IPS-11a (cell line): Measurements from ENCODE around the gene PLCH2.

Experiments
- H3K4me3 ChIP-seq: one replicate; pipeline ENCODE4 v1.5.1; 2013; ENCODE audit warnings: low read depth, low read length, control low read depth

Gene PLCH2

DNA sequence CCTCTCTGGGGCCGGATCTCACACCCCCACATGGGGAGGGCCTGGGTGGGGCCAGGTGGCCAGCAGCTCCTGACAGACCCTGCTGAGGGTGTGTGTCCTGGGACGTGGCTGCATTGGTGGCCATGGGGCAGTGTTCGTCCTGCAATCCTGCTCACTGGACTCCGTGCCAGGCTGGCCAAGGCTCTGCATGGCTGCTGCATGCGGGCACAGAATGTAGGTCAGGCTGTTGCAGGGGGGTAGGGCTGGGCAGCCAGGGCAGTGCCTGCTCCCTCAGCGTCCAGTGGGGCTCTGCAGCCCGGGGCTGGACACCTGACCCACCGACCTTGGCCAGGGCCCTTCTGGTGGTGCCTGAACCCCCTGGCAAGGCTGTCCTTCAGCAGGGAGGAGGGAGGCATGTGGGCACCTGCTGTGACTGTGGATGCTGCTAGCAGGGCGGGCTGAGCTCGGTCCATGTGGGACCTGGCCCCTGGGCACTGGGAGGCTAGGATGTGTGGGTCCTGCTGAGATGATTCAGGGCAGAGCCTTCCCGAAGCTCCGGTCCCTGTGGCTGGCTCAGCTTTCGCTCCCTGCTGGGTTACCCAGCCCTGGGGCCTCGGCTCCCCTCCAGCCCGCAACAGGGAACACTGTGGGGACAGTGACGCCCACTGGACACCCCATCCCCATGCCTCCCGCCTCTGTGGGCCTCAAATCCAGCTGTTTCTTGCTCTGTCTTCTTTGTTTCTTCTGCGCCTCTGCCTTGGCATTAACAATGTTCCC, 14.9 kb upstream of the PLCH2 start:
- no peak overlapping the region for H3K4me3 ChIP-seq

DNA sequence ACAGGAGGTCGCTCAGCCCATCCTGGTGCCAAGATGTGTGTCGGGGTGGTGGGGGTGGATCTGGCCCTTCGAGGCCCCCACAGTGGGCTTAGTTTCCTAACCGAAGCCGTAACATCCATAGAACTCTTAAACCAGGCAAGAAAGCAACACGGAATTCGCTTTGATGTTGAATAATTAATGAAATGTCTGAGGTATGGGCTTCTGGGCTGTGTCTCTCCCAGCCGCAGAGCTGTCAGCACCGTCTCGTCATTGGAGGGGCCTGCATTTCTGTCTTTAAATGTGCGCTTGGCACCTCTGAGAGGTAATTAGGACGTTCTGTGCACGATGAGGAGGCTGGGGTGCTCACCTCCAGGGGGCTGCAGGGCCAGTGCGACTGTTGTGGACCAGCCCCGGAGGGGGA, 13.3 kb upstream of the PLCH2 start:
- no peak overlapping the region for H3K4me3 ChIP-seq

DNA sequence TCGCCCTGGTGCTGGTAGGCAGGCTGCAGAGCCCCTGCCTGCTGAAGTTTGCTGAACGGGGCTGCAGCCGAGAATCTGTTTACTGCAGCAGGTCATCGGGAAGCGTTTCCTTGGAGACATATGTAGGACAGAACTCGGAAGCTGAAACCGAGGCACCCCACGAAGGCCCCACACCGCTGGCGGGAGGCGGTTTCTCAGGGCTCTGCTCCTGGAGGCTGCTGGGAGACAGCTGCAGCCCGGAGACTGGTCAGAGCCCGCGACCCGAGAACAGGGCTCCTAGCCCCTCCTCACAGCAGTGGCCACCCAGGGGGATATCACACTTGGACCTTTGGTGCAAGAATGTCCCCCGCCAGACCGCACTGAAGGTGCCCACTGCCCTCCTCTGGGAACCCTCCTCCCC, 12.7 kb upstream of the PLCH2 start:
- no peak overlapping the region for H3K4me3 ChIP-seq

DNA sequence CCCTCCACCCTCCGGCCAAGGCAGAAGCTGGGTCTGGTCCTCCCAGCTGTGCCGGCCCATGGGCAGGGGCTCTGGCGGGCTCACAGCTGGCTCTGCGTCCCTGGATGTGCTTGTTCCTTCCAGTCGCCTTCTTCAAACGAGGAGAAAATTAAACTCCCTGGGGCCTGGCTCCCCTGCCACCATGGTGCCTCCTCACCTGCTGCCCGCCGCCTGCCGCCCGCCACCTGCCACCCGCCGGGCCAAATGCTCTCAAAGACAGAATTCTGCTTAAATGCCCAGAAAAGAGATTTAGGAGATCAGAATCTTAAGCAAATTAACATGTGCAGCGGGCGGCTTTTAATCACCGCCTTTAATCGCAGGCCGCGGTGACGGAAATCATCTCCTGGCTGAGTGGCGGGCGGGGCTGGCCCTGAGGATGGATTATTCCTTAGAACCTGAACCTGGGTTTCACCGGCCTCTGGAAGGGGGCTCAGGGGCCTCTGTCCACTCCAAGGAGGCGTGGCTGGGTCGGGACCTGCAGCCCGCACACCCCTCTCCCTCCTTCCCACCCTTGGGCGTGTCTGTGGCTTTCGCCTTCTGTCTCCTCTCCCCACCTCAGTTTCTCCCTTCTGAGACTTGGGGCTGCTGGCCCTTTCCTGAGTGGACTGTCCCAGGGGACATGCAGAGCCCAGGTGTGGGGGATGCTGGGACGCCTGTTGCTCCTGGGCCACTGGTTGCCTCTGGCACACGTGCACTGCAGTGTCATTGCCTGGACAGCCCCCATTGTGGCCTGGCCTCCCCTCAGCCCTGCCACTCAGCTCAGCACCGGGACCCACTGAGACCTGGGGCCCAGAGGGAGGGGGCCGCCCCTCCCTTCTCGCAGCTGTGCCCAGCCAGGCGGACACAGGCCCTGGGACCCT, 10.5 kb upstream of the PLCH2 start:
- H3K4me3 ChIP-seq: no peak overlapping the region

DNA sequence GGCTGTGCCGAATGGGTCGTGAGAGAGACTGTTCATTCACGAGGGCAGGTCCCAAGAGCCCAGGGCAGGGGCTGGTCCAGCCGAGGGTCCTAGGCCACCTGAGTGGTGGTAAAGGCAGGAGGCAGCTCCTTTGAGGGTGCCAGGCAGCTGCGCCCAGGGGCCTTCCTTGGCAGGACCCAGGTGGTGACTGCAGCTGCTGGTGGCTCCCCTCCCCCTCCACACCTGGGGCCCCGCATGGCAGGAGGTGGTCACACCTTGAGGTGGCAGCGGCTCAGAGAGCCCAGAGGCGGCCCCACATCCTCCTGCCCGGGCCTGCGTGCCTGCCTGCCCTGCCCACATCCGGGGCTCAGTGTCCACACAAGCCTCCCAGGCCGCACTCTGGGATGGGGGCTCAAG, 9.8 kb upstream of the PLCH2 start:
- H3K4me3 ChIP-seq: no peak overlapping the region

DNA sequence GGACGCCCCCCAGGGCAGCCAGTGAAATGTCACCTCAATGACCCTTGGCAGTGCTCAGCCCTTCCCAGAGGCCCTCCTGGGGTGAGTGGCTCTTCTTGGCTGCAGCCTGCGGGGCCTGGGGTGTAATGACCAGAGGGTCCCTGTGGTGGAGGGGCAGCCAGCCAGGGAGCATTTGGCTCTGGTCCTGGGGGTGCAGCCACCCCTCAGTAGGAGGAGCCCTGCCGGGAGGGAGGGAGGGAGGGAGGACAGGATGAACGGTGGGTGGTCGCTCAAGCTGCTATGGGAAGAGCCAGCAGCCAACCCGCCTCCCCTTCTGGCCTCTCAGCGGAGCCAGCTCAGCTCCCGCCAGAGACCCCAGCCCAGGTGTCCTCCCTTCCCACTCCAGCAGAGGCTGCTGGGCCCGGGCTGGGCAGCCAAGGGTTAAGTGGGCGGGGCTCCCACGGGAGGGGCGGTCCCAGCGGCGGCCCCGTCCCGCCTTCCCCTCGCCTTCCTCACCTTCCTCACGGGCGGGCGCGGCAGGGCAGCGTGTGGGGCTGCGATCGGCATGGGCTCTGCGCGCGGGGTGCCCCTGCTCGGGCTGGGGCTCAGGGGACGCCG, 9.0 kb upstream of the PLCH2 start:
- H3K4me3 ChIP-seq: no peak overlapping the region

DNA sequence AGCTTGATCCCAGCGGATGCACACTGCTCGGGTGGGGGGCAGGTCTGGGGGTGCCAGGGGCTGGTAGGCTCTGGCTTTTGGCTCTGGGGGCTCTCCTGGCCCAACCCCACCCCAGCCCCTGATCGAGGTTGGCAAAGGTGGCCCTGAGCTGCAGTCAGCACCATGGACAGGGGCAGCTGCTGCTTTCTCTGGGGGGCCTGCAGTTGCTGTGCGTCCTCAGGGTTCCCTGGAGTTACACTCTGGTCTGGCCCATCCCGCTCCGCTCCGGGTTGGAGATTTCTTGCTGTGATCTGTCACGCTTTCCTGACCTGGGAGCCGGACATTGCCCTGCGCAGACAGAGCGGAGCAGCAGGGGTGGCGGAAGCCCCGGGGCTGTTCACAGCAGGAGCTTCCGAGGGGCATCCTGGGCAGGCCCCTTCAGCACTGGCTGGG, 8.0 kb upstream of the PLCH2 start:
- no peak overlapping the region for H3K4me3 ChIP-seq

DNA sequence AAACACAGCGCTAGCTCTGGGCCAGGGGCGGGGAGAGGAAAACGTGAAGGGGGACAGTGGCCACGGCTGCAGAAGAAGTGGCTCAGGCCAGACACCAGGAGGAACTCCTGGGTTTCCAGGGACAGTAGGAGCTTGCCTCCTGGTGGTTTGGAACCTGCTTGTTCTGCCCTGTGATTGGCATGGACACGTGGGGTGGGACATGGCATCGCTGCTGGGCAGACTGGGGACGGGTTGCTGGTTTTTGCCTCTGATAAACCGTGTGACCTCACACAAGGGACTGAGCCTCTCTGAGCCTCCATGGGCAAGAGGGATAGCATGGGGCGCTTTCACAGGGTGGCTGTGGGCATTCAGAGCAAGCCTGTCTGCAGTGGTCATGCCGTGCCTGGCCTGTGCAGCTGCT, 7.5 kb upstream of the PLCH2 start:
- H3K4me3 ChIP-seq: no peak overlapping the region

DNA sequence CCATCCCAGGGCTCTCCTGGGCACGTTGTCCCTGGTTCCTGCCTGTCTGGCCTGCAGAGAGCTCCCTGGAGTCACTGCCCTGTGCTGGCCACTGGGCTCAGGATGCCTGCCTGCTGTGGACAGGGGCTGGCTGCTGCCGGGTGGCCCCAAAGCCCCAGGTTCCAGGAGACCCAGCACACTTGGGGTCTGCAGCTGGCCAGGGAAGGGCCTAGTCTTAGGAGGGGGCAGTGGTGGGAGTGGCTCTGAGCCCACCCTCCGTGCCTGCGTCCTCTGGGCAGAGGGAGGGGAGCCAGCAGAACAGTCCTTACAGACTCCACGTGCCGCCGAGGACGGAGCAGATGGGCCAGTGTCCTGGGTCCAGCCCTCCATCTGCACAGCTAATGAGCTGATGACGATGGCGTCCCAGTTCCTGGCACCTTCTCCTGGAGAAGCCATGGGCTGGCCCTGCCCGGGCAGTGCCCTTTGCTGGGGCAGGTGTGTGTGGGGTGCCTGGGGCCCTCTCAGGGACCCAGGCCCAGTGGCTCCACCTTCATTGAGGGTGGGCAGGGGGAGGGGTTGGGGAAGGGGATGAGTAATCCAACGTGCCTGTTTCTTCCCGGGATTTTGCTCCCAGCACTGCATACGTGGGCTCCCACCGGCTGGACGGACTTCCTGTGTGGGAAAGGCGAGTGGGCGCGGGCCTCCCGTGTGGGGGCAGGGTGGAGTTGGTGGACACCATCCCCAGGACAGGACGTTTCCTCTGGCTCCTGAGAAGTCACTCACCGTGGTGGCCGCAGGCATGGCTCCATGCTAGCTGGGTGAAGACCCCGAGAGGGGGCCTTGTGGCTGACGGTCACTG, 6.8 kb upstream of the PLCH2 start:
- no peak overlapping the region for H3K4me3 ChIP-seq

DNA sequence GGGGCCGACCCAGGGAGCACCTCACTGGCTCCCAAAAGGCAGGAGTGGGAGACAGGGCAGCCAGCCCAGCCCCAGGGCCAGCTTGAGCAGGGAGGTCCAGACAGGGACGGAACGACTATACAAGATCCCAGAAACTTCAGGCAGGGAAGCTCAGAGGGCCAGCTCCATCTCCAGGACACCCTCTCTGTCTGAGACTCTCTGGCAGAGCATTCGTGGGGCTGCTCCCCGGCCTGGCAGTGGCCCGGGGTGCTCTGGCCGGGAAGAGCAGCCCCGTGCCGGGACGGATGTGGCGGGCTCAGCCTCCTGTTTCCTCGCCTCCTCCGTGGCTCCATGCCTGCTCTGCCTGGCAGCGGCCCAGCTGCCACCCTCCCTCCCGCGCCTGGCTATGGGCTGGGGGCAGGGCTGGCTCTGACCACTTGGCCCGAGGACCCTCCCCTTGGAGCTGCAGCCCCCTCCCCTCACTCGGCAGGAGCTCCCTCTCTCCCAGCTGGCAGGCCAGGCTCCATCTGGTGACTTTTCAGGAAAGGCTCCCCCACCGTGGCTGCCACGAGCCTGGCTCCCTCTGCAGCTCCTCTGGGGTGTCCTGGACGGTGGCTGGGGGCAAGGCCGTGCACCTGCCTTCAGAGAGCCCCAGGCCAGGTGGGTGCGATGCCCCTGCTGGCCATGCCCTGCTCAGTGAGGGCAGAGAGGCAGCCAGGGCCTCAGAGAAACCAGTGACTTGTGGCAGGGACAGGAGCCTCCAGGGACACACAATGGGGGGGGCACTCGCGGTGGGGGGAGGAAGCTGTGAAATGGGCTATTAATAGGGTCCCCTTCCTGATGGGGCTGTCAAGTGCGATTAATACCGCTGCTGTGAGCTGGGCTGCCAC, 5.6 kb upstream of the PLCH2 start:
- no peak overlapping the region for H3K4me3 ChIP-seq

DNA sequence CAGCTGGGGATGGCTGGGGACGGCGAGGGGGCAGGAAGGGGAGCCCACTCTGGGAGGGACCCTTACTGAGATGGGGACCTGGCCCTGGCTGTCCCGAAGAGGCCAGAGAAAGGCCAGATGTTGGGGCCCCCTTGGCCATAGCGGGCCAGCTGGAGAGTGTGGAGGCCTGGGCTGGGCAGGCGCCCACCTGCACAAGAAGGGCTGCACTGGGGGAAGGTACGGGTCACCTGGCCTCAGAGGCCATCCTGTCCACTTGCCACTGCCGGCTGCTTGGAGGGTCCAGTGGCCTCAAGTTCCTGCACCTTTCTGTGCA, 5.0 kb upstream of the PLCH2 start:
- H3K4me3 ChIP-seq: no peak overlapping the region

DNA sequence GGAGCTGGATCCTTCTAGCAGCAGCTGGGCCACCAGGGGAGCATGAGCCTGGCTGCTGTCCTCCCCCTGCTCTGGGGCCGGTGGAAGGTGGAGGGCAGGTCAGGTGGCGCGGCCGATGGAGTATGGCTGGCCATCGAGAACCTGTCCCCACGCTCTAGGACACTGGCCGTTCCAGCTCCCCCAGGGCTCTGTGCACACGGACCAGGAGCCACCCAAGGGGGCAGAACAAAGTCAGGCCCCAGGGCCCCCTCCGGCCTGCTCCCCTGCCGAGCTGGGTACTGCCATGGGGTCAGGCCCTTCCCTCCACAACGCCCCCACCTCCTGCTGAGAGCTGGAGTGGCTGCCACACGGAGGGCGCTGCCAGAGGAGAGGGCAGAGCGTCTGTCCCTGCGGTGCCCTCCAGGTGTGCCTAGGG, 4.5 kb upstream of the PLCH2 start:
- no peak overlapping the region for H3K4me3 ChIP-seq

DNA sequence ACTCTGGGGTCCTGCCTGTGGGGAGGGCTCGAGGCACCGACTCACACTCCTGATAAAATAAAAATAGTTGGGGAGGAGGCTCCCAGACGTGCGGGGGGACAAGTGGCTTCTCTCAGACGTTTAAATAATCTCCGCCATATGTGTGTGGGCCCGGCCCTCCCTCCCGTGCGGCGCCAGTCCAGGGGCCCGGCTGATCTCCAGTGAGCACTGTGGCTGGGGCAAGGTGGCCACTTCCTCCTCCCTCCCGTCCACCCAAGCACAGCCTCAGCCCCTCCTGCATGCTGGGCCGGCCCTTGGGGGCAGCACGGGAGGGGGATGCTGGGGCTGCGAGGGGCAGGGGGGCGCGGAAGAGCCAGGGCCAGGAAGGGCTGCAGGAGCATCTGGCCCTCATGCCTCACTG, 4.0 kb upstream of the PLCH2 start:
- H3K4me3 ChIP-seq: no peak overlapping the region

DNA sequence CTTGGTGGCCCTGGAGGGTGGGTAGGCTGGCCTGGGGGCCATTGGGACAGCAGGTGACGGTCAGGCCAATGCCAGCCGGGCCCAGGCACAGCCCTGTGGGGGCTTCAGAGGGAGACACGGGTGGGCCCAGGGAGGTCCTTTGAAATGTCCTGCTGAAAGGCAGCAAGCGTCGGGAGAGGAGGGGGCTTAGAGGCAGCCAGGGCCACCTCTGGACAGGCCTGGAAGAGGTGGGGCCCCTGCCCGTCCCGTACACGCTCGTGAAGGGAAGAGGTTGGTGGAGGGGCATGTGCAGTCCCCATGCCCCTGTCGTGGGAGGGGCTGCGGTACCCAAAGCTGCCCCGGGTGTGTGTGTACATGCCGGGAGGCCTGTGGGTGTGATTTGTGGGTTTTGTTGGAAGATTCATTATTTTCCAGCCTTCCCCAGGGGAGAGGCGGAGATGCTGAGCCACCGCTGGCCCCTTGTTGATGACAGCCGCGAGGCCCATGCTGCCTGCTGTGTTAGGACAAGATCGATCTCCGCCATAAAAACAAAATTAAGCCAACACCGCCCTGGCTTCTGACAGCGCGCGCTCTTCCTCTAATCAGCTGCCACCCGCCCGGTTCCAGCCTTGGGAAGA, 3.4 kb upstream of the PLCH2 start:
- no peak overlapping the region for H3K4me3 ChIP-seq

DNA sequence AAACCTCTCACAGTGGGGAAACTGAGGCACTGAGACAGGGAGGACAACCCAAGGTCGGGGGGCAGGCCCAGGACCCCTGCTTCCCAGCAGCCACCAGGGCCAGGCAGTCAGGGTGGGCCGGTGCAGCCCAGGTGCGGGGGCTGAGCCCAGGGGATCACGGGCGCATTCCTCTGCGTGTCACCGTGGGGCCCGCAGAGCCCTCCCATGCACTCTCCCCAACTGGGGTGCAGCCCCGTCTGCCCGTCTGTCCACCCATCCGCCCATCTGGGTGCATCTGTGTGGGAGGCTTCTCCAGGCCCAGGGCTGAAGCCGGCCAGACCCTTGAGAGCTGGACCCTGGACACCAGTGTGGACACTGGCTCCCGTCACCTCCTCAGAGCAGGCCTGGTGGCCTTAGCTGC, 2.9 kb upstream of the PLCH2 start:
- no peak overlapping the region for H3K4me3 ChIP-seq

DNA sequence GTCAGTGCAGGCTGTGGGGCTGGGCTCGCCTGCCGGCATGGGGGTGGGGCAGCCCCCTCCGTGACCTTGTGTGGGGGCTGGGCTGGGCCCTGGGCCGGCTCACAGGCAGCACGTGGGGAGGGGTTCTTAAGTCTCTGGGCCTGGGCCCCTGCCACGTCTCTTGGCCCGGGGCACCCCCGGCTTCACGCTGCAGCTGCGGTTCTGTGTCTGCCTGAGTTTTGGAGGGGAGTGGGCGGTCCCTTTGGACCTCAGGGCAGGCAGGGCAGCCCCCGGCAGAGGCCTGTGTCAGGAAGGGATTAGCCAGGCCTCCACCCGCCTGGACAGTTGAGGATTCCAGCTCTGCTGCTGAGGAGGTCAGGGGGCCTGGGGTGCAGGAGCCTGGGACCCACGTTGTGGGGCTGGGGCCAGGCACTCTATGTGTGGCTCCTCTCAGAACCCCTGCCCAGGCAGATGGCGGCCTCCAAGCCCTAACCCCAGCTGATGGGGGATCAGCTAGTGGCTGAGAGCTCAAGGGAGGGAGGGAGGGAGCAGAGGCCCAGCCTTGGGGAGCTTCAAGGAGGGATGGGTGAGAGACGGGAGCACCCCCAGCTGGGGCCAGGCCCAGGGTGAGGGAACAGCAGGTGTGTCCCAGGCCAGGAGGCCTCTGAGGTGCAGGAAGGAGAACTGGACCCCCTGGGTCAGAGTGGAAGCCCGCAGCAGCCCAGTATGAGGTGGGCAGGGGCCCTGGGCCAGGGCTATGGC, 1.8 kb upstream of the PLCH2 start:
- no peak overlapping the region for H3K4me3 ChIP-seq

DNA sequence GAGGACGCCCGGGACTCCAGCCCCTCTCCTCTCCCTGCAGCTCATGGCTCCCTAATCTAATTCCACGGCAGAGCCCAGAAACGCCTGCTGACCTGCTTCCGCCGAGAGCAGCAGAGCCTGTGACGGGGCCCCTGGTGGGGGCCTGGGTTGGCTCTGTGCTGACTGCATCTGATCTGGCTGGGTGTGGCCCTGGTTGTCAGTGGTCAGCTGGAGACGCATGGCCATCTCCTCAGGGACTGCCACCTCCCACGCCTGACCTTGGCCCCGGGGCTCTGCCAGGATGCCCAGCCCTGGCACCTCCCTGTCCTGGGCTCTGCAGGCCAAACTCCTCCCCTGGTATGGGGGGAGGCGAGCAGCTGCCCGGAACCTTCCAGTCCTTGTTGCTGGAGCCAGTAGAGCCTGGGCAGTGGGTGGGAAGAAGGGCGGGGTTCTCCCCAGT, 1.1 kb upstream of the PLCH2 start:
- H3K4me3 ChIP-seq: no peak overlapping the region

DNA sequence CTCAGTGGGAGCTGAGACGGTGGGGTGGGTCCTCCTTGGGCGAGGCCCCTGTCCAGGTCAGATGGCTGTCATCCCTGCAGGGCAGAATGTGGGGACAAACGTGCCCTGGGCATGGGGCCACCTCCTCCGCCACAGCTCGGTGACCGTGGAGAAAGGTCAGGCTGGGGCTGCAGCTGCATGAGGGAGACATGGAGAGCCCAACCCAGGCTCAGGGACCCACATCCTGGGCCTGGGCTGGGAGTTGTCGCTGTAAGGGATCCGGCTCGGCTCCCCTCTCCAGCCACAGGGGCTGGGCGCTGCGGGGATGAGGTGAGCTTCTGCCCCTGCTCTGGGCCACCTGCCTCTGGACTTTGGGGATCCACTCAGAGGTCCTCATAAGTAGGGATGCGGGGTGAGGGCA, 518 bp upstream of the PLCH2 start:
- no peak overlapping the region for H3K4me3 ChIP-seq

DNA sequence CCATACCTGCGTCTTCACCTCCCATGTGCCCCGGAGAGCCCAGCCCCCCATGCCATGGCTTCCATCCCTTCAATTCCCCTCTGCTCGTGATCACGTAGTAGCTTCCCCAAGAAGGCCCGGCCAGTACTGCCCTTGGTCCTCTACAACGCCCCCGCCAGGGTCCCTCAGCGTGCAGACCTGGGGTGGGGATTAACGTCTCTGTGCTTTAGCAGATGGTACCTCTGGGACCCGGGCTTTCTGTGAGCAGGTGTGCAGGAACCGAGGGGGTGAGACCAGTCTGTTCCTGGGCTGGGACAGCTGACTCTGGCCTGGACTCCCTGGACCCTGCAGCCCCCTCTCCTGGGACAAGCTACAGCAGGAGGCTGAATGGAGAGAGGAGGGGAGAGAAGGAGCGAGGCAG, 1.2 kb downstream of the PLCH2 start:
- H3K4me3 ChIP-seq: no peak overlapping the region
